ENCODE measurements around the gene HSBP1.

- TF ChIP-seq EZH2 (IDR thresholded peaks at IDR 0.05; ENCODE audit: low read length, unreplicated experiment) = no peak
- peak; percentile 87 for TF ChIP-seq CTCF (conservative IDR thresholded peaks at IDR 0.05; ENCODE audit: low read depth, low read length)
- no peak for TF ChIP-seq EZH2phosphoT487 (IDR thresholded peaks at IDR 0.05; ENCODE audit: borderline replicate concordance, low read length)
These were observed 18.6 kb downstream of the HSBP1 start for GRCh38 chr16:83826146-83826913.

Data from PC-3 (cell line).